ENCODE data around the gene MUL1. TPM values are rescaled to one million over a fixed set of nuclear protein-coding genes. Genes with fewer than 3 reads are reported as not detected.

The MUL1 gene
- total RNA-seq, 1 donor from 2014 or later, result 36.6 TPM

DNA sequence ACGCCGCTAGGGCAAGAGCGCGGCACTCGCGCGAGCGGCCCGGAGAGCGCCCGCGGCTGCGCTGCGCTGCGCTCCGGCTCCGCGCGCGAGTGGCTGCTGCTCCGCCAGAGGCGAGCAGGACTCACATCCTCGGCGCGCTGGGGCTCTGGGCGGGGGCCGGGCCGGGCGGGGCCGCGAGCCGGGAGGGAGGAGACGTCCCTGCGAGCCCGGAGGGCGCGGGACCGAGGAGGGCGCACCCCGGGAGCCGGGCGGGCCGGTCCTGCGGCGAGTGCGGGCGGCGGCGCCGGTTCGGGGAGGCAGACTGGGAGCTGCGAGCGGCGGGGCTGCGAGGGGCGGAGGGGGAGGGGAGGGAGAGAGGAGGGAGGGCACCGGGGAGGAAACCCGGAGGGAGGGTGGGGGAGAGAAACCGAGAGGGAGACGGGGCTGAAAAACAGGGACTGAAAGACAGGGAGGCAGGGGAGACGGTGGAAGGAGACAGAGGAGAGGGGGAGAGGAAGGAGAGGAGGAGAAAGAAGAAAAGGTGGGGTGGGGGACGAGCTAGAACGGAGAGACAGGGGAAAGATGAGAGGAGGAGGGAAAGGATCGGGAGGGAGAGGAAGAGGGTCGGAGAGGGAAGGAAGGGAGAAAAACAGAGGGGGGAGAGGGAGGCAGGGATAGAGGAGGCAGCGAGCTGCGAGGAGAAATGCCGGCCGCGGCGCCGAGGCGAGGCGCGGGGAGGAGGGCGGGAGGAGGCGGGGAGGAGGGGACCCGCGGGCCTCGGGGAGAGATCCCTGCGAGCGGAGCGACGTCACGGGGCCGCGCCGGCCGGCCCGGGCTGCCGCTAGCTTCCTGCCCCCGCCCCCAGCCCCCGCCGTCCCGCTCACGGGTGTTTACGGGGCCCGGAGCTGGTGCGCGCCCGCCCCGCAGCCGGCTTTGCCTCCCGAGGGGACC is 22.2 kb downstream of the MUL1 start, which contains the start of gene CAMK2N1:
CAMK2N1 (minus strand) TSS at position 684 of the 930 bp plus-strand sequence. CDS start 831 bp downstream, outside the sequence.
- DNase-seq (ENCODE audit: low spot score), result peak; percentile 80

DNA sequence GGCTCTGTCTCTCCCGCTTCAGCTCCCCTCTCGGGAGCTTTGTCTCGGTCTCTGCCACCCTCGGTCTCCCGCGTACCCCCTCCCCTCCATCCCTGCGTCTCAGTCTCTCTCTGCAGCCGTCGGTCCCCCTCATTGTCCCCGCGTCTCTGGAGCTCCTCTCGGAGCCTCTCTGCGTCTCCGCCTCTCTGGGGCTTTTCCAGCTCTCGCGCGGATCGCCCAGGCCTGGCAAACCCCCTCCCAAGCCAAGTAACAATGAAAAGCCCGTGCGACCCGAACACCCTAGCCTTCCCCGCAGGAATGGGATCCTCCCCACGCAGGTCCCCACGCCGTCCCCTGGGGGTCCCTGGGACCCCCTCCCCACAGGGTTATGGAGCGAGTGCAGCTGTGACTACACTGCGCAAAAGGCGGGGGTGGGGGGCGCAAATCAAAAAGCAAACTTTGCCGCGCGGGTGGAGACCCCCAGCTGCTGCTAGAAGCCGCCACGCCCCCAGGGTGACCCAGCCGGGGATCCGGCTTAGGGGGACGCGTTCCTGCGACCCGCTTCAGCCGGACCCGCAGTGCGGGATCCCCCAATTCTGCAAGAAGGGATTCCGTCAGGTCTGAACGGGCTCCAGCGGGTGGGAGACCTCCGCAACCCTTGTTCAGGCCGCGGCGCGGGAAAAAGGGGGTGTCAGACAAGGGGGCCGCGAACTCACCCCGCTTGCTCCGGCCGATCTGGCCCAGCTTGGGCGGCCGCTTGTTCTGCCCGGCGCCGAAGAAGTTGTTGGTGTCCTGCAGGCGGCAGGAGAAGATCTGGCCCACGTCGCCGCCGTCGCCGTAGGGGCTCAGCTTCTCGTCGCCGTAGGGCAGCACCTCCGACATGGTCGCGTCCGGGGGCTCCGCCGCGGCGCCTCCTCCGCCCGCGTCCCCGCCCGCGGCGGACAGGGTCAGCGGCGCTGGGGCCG is 23.2 kb downstream of the MUL1 start:
- DNase-seq (ENCODE audit: low spot score), result peak; percentile 25

DNA sequence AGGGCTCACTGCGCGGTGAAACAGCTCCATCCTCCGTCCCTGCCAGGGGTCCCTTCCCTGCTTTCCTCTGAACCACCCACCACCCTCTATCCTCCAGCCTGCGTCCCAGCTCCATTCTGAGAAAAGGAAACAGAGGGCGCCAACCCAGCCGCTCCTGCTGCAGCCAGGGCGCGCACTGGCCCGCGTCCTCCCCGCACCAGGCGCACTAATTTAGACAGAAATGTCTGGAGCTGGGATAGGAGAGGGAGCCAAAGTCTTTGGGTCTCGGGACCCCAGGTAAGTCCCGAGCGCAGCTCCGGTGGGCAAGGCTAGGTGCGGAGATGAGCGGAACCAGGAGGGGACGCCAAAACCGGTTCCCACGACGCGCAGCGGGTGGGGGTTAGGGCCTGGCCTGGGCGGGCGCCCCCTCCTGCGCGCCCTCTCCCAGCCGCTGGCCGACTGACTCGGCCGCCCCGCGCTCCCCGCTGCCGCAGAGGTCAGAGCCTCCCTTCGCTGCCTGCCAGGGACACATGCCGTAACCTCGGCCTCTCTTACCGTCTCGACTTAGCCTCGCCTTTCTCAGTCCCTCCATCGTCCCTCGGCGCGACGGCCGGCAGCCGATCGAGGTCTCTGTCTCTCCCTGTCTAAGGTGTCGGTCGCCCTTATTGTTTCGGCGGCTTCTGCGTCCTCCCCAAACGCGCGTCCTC is 24.0 kb downstream of the MUL1 start:
- no peak for DNase-seq (ENCODE audit: low spot score)

DNA sequence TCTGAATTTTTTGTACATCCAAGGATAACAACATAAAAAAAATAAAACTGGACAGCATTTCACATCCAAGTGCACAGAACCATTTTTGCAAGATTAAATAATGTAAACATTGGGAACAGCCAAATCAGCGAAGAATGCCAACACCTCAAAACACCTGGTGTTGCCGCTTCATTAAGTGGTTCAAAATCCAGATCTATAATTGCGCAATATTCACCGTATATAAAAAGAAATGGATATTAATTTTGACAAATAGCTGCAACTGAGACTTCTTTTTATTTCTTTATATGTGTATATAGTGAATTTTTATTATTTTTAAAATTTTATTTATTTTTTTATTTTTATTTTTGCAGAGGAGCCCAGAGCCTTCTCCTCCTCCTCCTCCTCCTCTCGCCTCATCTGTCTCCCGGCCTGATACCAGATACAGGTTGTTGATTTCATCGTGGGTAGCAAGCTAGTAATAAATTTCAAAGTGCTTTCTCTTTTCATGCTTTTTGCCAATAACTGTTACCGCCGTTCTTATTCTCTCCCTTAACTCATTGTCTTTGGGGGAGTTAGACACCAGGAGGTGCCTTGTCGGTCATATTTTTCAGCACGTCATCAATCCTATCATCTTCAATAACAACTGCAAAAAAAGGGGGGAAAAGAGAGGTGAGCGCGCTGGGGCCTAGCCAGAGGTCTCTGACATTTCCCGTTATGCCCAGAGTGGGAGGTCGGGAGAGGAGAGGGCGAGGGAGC is 24.7 kb downstream of the MUL1 start:
- DNase-seq (ENCODE audit: low spot score), result no peak

DNA sequence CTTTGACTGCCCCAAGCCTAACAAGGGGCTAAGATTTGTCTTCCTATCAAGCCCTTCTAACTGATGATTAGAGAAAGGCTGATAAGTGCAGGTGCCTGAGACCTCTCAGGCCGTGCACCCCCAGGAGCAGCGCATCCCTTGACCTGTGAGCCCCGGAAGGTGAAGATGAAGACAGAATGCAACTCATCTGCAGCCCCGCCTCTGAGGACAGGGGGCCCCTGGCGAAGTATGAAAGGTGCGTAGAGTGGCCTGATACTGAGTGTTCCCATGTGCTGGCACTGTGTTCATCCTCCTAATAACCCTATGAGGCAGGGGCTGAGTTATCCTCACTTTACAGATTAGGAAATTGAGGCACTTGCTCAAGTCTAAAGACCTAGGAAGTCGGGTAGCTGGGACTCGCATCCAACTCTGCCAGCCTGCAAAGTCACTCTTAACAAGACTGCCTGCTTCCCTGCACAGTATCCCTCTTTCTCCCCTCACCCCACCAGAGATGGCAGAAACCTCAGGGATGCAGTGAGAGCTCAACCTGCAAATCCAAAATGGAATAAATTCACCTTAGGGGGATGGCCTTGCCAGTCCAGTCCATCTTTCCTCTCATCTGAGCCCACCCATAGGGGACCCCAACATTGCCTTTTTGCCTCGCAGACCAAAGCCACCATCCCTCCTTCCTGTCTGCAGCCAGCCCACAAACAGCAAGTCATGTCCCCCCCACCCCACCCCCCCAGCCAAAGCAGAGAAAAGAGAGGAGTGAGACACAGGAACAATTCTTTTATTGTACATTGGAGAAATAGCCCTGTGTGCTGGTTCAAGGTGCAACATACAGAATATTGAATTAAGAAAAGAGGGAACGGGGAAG is 26.1 kb downstream of the MUL1 start:
- no peak for DNase-seq (ENCODE audit: low spot score)

DNA sequence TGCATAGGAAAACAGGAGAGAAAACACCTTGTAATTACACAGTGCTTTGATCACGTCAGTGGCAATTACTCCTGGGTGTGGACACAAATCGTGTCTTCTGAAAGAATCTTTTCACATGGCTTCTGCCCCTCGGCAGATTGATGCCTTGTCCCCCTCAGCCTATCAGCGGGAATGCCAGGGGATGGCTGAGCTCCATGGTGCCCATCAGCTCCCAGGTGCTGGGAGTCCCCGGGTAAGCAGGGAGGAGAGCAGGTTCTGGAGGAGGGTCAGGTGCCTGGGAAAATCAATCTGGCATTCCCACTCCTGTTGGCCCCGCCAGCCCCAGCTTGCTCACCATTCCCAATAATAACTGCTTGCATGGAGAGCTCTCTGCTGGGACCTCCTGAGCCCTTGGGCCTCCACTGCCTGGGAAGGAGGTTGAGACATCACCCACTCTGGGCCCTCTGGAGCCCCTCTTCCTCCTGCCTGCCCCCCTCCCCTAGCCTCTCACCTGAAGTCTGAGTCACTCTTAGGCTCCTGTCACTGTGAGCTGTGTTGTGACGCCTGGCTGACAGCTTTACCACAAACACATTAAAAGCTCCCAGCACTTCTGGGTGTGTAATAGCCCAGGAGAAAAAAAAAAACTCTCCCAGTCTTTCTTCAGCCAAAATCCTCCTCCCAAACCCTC is 26.9 kb downstream of the MUL1 start:
- DNase-seq (ENCODE audit: low spot score), result peak; percentile 36

DNA sequence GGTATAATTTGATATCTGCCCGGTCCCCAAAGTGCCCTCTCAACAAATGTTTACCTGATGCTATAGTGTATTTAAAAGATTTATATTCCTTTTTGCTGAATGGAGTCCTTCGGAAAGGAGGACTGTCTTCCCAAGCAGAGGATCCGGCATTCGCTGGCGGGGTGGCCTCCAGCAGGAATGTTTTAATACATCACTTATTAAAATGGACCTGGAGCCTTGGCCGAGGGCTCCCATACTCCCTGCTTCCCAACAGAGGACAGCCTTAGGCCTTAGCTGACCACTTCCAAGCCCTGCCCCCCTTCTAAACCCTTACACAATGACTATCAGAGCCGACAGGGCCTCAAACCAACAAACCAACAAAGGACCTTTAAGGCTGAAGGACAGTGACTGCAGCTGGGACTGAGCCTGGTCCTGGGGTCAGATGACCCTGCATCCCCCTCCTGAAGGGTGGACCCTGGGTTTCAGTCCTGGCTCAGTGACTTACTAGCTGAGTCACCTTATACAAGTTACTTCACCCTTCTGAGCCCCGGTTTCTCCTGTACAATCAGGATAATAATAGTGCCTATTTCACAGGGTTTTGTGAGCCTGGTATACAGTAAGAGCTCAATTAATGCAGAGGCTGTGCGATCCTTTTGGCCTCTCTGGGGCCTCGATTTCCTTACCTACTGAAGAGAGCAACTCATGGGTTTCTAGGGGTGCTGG is 27.6 kb downstream of the MUL1 start:
- peak; percentile 80 for DNase-seq (ENCODE audit: low spot score)

DNA sequence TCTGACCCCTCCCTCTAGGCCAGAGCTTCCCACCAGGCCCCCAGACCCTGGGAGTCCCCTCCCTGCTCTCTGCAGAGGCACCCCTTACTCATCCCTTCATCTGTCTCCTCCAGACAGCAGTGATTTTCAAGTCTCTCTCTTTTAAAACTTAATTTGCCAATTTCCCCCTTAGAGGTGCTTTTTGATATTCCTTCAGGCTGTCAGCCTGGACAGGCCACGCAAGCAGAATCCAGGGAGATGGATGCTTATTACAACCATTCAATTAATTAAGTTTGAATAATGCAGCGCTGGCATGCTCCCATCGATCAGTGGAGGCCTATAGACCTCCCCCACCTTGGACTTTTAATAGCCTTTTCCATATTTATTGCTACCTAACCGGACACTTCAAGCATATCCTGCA is 28.1 kb downstream of the MUL1 start:
- no peak for DNase-seq (ENCODE audit: low spot score)

DNA sequence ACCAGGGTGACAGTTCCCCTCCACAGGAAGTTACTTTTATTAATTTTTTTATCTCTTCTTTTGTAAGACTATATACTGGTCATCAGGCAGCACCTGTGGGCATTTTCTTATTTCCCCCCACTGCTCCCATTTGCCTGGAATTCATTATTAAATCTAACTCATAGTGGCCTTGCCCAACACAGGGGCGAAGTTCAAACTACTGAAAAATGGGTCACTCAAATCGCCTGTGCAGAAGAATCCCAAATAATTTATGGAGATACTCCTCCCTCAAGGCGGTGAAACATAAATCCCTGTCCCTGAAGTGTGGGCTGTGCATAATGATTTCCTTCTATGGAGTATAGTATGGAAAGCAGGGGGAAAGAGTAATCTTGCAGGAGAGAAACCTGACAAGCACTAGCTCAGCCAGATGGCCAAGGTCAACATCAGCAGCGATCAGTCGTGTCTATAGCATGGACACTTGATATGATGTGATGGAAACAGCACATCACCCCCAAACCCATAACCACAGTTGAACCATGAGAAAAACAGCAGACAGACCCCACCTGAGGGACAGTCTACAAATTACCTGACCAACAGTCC is 29.8 kb downstream of the MUL1 start:
- no peak for DNase-seq (ENCODE audit: low spot score)

DNA sequence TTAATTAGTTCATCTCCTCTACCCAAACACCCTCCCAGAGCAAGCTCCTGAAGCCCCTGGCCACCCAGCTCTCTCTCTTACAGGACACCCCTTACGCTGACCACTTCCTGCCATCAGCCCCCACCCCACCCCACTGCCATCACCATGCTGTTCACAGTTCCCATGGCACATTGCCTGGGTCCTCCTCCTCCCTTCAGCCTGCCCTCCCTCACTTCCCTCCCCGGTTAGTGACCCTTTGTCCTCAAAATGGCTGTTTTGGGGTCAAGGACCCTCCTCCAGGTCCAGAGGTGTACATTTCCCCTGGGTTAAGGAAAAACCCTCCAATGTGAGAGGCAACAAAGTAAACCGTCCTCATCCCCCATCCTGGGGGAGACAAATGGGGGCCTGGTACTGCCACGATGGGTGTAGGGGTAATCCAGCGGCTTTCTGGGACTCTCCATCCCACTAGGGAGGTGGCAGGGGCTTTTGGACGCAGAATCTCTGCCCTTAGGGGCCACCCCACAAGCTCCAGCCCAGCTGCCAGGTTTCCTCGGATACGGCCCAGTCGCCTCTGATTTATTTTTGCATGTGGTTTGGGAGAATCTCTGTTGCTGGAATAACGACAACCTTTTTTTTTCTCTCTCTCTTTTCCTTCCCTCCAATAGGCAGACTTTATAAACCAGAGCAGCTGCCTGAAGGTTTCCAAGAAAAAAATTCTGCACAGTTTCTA is 30.4 kb downstream of the MUL1 start:
- peak; percentile 29 for DNase-seq (ENCODE audit: low spot score)

DNA sequence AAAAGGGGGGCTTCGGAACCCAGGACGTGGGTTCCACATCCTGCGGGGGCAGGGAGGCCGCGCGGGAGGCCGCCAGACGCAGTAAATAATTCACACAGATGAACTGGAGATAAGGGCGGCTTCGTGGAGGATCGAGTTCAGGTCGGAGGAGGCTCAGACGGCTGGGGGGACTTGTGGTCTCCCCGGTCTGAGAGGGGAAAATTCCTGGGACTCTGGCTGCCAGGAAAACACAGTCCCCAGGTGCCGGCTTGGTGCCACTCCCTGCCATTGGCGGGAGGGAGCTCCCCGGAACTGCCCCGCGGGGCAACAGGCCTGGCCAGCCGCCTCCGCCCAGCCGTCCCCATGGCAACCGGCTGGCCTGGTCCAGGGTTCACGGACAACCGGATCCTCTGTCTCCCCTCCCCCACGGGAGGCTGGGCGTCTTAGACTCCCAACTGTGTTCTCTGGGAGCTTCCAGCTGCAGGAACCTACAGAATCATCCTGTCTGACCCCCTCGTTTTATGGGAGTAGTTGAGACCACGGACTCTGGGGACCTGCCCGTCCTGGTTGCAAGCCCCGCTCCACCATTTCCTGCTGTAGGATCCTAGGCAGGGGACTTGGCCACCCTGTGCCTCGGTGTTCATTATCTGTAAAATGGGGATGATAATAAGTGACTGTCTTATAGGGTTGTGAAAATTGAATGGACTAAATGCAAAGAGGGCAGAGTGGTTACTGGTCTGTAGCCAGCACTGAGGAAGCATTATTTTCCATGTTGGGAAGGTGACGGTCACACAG is 31.5 kb downstream of the MUL1 start:
- DNase-seq (ENCODE audit: low spot score), result peak; percentile 90

DNA sequence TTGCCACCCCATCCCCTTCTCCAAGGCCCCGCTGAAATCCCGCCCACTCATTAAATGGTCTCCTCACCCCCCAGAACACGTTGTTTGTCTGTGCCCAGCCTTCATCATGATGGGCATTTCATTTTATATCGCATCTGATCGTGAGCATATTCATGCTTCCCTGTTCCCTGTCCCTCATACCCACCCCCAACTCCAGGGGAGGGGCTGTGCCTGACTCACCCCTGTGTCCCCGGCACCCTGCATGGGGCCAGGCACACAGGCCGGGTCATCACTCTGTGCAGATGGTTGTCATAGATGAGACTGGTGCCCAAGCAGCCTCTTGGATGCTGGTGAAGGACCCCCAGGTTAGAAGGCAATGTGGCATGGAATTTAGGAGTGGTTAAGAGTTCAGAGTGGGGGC is 33.0 kb downstream of the MUL1 start:
- DNase-seq (ENCODE audit: low spot score), result no peak

DNA sequence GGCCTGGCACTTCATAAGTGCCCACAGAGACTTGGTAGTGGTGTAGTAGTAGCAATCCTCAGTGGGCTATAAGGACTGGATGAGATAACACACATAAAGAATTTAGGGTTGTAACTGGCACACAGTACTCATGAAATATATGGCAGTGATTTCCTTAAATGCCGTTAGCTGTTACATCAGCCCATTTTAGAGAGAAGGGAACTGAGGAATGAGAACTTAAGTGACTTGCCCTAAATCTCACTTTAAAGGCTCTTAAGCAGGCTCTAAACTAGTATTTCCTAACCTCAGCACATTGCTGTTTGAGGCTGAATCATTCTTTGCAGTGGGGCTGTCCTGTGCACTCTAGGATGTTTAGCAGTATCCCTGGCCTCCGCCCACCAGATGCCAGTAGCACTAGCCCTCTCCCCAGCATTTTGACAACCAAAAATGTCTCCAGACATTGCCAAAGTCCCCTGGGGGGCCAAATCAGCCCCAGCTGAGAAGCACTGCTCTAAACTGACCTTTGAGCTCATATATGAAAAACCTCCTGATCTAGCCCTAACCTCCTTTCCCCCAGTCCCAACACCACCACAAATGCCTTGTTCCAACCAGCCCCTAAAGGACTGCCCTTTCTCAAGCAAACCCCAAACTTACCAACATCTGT is 33.5 kb downstream of the MUL1 start:
- DNase-seq (ENCODE audit: low spot score), result no peak

DNA sequence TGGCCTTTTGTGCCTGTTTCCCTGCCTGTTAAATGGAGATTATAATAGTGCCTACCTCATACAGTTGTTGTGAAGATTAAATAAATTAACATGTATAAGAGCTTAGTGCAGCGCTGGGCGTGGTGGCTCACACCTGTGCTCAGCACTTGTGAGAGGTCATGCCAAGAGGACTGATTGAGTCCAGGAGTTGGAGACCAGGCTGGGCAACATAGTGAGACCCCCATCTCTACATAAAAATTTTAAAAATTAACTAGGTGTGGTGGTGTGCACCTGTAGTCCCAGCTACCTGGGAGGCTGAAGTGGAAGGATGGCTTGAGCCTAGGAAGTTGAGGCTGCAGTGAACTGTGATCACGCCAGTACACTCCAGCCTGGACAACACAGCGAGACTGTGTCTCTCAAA is 34.1 kb downstream of the MUL1 start:
- no peak for DNase-seq (ENCODE audit: low spot score)

DNA sequence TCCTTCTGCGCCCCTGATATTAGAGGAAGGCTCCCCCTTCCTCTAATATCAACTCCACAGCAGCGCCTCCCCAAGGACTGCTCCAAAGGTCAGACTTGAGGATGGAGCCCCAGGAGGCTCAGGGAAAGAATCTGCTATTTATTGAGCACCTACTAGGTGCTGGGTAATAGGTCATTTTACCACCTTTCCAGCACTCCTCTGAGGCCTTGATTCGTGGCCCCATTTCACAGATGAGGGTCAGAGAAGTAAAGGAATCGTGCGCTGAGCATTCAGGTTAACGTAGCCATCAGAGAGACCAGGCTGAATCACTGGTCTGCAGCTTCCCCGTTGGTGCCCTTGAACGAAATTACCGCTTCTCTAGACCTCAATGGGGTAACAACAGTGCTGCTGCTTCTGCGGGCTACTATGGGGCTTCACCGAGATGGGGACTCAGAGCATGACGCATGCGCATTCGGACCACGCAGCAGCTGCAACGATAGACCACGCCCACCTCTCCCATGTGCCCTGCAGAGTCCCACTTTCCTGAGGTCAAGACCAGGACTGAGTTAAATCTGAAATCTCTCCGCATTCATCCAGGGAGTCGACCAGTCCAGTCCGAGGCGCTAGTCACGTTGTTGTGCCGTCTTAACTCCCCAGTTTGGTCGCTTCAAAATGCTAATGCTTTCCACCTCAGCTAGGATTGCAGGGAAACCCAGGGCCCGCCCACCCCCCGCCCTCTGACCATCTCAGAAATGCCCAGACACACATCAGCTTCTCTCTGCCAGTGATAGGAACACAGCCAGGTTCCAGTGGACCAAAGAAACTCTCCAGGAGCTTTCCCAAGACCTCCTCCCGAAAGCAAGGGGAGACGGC is 34.9 kb downstream of the MUL1 start:
- peak; percentile 57 for DNase-seq (ENCODE audit: low spot score)

DNA sequence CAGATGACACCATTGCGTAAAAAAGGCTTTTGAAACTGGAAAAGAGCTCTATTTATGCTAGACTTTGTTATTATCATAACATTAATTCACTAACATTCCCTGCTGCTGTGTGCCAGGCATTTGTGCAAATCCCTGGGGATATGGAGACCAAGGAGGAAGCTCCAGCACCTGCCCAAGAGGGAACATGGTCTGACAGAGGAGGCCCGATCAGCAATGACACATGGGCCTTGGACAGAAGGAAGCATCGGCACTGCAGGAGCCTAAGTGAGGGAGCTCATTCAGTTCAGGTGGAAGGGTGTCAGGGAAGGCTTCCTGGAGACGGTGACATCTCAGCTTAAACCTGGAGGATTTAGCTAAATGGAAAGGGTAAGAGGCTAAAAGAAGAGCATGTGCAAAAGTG is 35.8 kb downstream of the MUL1 start:
- no peak for DNase-seq (ENCODE audit: low spot score)
